SK-N-SH treated with all-trans-retinoic acid at 6 μM for 48 hours (cell line): ENCODE measurements around the gene FHIT.

ENCODE experiments used
- BACH2 ChIP-seq: fragments of 250-450 bp; sonication (Bioruptor Pico); IDR thresholded peaks from 2 replicates; pipeline ENCODE4 v1.9.0; 2021; ENCODE audit warnings: mild to moderate bottlenecking, borderline replicate concordance
- CSDC2 ChIP-seq: fragments of 250-450 bp; sonication (Bioruptor Pico); IDR thresholded peaks from 2 replicates; pipeline ENCODE4 v1.5.0; 2020; ENCODE audit warnings: mild to moderate bottlenecking, moderate library complexity
- CSRNP3 ChIP-seq: fragments of 250-450 bp; sonication (Bioruptor Pico); IDR thresholded peaks from 2 replicates; pipeline ENCODE4 v1.5.1; 2021; ENCODE audit warnings: mild to moderate bottlenecking, moderate library complexity
- GLIS3 ChIP-seq: fragments of 250-450 bp; sonication (Bioruptor Pico); IDR thresholded peaks from 2 replicates; pipeline ENCODE4 v1.5.0; 2020; ENCODE audit warnings: mild to moderate bottlenecking, moderate library complexity
- SNAI2 ChIP-seq: fragments of 250-450 bp; sonication (Bioruptor Pico); IDR thresholded peaks from 2 replicates; pipeline ENCODE4 v1.5.0; 2020; ENCODE audit warnings: mild to moderate bottlenecking, moderate library complexity
- TCF4 ChIP-seq: fragments of 250-450 bp; sonication (Bioruptor Pico); IDR thresholded peaks from 2 replicates; pipeline ENCODE4 v1.8.0; 2021; ENCODE audit warnings: mild to moderate bottlenecking, moderate library complexity, borderline replicate concordance
- TOX ChIP-seq: fragments of 250-450 bp; sonication (Bioruptor Pico); IDR thresholded peaks from 2 replicates; pipeline ENCODE4 v1.8.0; 2021; ENCODE audit warnings: mild to moderate bottlenecking, moderate library complexity, borderline replicate concordance
- TSHZ2 ChIP-seq: fragments of 250-450 bp; sonication (Bioruptor Pico); IDR thresholded peaks from 2 replicates; pipeline ENCODE4 v1.5.0; 2020; ENCODE audit warnings: mild to moderate bottlenecking, moderate library complexity
- ZC3H10 ChIP-seq: fragments of 250-450 bp; sonication (Bioruptor Pico); IDR thresholded peaks from 2 replicates; pipeline ENCODE4 v1.5.1; 2021; ENCODE audit warnings: mild to moderate bottlenecking, moderate library complexity
- ZFP3 ChIP-seq: fragments of 250-450 bp; sonication (Bioruptor Pico); IDR thresholded peaks from 2 replicates; pipeline ENCODE4 v1.5.0; 2020; ENCODE audit warnings: mild to moderate bottlenecking, moderate library complexity
- ZFP30 ChIP-seq: fragments of 450-650 bp; formaldehyde crosslinking; IDR thresholded peaks from 2 replicates; pipeline ENCODE4 v1.5.0; 2022; ENCODE audit warnings: mild to moderate bottlenecking, moderate library complexity
- ZNF565 ChIP-seq: fragments of 450-650 bp; formaldehyde crosslinking; conservative IDR thresholded peaks from 2 replicates; pipeline ENCODE4 v1.5.0; 2020; ENCODE audit warnings: low read depth, mild to moderate bottlenecking, moderate library complexity
- ZNF70 ChIP-seq: fragments of 450-650 bp; formaldehyde crosslinking; IDR thresholded peaks from 2 replicates; pipeline ENCODE4 v1.5.0; 2020; ENCODE audit warnings: mild to moderate bottlenecking, moderate library complexity
- ZNF8 ChIP-seq: fragments of 450-650 bp; formaldehyde crosslinking; IDR thresholded peaks from 2 replicates; pipeline ENCODE4 v1.5.0; 2020; ENCODE audit warnings: mild to moderate bottlenecking, moderate library complexity

- TF ChIP-seq ZNF565 (CRISPR knock-in tag) (no peak), ZFP30 (CRISPR knock-in tag) (no peak), ZC3H10 (no peak), ZFP3 (CRISPR knock-in tag) (no peak), SNAI2 (CRISPR knock-in tag) (no peak), GLIS3 (CRISPR knock-in tag) (no peak), TSHZ2 (CRISPR knock-in tag) (no peak), ZNF70 (CRISPR knock-in tag) (no peak), ZNF8 (CRISPR knock-in tag) (no peak), TOX (CRISPR knock-in tag) (no peak), TCF4 (no peak), BACH2 (CRISPR knock-in tag) (no peak), CSDC2 (CRISPR knock-in tag) (no peak), CSRNP3 (CRISPR knock-in tag) (no peak)
Observed at GRCh38 chr3:61077551-61077950, 173.7 kb downstream of the FHIT start.
